ENCODE measurements around the gene TRIO. TPM values are rescaled to one million over a fixed set of nuclear protein-coding genes. Genes with fewer than 3 reads are reported as not detected.

The TRIO gene
- total and polyA plus RNA-seq, 2 experiments from 2014 or later = 18.5 to 78.2 TPM

DNA sequence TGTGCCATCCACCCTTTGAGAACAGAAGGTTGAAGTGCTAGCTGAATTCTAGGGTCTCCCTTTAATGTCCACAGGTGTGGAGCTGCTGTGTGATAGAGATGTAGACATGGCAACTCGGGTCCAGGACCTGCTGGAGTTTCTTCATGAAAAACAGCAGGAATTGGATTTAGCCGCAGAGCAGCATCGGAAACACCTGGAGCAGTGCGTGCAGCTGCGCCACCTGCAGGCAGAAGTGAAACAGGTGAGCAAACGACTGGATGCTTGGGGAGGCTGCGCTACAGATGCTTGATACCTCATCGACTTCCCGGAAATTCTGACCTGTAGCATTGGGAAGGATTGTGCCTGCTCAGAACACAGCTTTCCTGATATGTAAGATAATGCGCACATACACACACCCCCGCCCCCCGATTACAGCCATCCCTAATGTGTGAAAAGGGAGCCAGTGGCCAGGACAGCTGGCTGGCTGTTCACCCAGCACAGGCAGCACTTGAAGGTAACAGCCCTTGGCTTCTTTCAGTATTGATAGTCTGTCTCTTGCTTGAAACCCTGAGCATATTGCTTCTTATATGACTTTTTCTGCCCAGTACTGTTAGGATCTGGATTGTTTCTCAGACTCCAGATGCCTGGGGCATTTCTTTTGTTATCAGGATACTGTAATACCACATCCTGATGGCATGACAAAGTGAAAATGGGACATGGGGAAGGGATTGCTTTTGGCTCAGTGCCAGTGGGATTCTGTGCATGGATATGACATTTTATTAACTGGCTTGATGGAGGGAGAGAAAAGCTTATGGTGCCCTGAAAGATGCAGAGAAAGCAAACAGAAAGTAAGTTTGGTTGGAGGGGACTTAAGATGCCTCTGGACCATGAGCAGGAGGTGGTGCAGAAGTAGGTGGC lies 221.7 kb downstream of the TRIO start:
- Histone ChIP-seq H3K9me3 (ENCODE audit: low read depth) (no peaks in the 10 kb centered on the region), H3K27ac (no peak overlapping the region), H3K4me2 (no peak overlapping the region), H3K36me3 (replicated peaks; ENCODE audit: insufficient read depth, low read depth) (no peaks in the 10 kb centered on the region), H3K27me3 (no peaks in the 10 kb centered on the region), H3K9me2 (replicated peaks; ENCODE audit: insufficient read depth) (no peaks in the 10 kb centered on the region), H3K4me3 (no peak overlapping the region), H4K20me1 (ENCODE audit: insufficient read depth, poor library complexity, severe bottlenecking) (no peaks in the 10 kb centered on the region), H3K4me1 (ENCODE audit: insufficient read depth) (no peaks in the 10 kb centered on the region), H2AFZ (no peak overlapping the region), H3K79me2 (no peaks in the 10 kb centered on the region)
- WGBS (ENCODE audit: low lambda C conversion rate, missing lambda C conversion rate) = 68% methylated on average over 12 of the region's 12 CpGs
- DNase-seq (ENCODE audit: low spot score) = peak; percentile 62
- TF ChIP-seq EZH2 (IDR thresholded peaks at IDR 0.05; ENCODE audit: borderline replicate concordance) = no peak
- TF ChIP-seq, protein P1, sequence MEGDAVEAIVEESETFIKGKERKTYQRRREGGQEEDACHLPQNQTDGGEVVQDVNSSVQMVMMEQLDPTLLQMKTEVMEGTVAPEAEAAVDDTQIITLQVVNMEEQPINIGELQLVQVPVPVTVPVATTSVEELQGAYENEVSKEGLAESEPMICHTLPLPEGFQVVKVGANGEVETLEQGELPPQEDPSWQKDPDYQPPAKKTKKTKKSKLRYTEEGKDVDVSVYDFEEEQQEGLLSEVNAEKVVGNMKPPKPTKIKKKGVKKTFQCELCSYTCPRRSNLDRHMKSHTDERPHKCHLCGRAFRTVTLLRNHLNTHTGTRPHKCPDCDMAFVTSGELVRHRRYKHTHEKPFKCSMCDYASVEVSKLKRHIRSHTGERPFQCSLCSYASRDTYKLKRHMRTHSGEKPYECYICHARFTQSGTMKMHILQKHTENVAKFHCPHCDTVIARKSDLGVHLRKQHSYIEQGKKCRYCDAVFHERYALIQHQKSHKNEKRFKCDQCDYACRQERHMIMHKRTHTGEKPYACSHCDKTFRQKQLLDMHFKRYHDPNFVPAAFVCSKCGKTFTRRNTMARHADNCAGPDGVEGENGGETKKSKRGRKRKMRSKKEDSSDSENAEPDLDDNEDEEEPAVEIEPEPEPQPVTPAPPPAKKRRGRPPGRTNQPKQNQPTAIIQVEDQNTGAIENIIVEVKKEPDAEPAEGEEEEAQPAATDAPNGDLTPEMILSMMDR (IDR thresholded peaks at IDR 0.05; ENCODE audit: poor library complexity) = peak; percentile 64

DNA sequence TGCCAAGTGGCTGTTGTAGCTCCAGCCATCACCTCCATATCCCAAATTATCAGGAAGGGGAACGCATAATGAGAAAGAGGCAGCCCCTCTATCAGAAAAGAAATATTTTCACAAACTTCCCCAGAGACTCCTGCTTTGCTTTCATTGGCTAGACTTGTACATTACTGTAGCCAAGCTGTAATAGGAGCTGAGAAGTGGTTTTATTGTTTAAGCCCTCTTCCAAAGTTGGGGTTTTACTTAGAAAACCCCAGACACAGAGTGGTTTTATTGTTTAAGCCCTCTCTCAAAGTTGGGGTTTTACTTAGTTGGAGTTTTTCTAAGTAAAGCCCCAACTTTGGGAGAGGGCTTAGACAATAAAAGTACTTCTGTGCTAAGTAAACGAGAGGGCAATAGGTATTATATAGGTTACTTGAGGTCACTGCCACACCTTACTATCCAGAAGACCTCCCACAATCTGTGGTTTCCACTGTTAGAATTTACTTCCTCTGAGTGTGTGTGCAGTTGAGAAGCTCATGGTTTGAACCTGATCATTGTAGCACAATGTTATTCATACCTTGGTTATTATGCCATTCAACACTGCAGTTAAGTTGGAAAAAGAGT lies 222.8 kb downstream of the TRIO start:
- H3K36me3 ChIP-seq (replicated peaks; ENCODE audit: insufficient read depth, low read depth) = no peaks in the 10 kb centered on the region
- no peak for DNase-seq (ENCODE audit: low spot score)
- 77% methylated on average over 2 of the region's 2 CpGs for WGBS (ENCODE audit: low lambda C conversion rate, missing lambda C conversion rate)
- H3K79me2 ChIP-seq = no peaks in the 10 kb centered on the region
- H3K4me1 ChIP-seq (ENCODE audit: insufficient read depth) = no peaks in the 10 kb centered on the region
- no peaks in the 10 kb centered on the region for H4K20me1 ChIP-seq (ENCODE audit: insufficient read depth, poor library complexity, severe bottlenecking)
- no peaks in the 10 kb centered on the region for H3K9me3 ChIP-seq (ENCODE audit: low read depth)
- no peak overlapping the region for H3K4me2 ChIP-seq
- H3K27me3 ChIP-seq = no peaks in the 10 kb centered on the region
- no peak overlapping the region for H3K4me3 ChIP-seq
- H2AFZ ChIP-seq = no peak overlapping the region
- no peak overlapping the region for H3K27ac ChIP-seq
- H3K9me2 ChIP-seq (replicated peaks; ENCODE audit: insufficient read depth) = no peaks in the 10 kb centered on the region
- TF ChIP-seq, protein P1 (IDR thresholded peaks at IDR 0.05; ENCODE audit: poor library complexity) = no peak
- TF ChIP-seq EZH2phosphoT487 (IDR thresholded peaks at IDR 0.05; ENCODE audit: low read depth, severe bottlenecking, unreplicated experiment) = no peak
- TF ChIP-seq EZH2 (IDR thresholded peaks at IDR 0.05; ENCODE audit: borderline replicate concordance) = no peak

DNA sequence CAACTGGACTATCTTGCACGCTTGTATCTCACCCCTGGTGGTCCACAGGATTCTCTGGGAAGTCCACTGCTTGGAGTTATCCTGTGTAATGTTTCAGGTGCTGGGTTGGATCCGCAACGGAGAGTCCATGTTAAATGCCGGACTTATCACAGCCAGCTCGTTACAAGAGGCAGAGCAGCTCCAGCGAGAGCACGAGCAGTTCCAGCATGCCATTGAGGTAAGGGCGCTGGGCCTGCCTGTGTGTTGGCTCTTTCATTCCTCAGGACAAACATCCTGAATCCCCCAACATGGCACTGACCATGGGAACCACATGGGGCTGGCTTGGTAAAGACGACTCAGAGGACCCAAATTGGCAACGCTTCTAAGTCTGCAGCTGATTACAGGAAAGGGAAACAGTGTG lies 223.6 kb downstream of the TRIO start:
- no peaks in the 10 kb centered on the region for H3K4me1 ChIP-seq (ENCODE audit: insufficient read depth)
- no peaks in the 10 kb centered on the region for H3K9me3 ChIP-seq (ENCODE audit: low read depth)
- H4K20me1 ChIP-seq (ENCODE audit: insufficient read depth, poor library complexity, severe bottlenecking) = no peaks in the 10 kb centered on the region
- no peak overlapping the region for H3K27ac ChIP-seq
- WGBS (ENCODE audit: low lambda C conversion rate, missing lambda C conversion rate) = 98% methylated on average over 10 of the region's 10 CpGs
- no peak overlapping the region for H3K4me2 ChIP-seq
- no peaks in the 10 kb centered on the region for H3K27me3 ChIP-seq
- peaks cover 1% of the 10 kb centered on the region for H3K36me3 ChIP-seq (replicated peaks; ENCODE audit: insufficient read depth, low read depth)
- TF ChIP-seq EZH2phosphoT487 (IDR thresholded peaks at IDR 0.05; ENCODE audit: low read depth, severe bottlenecking, unreplicated experiment) (no peak), EZH2 (IDR thresholded peaks at IDR 0.05; ENCODE audit: borderline replicate concordance) (no peak)
- TF ChIP-seq, protein P1 (IDR thresholded peaks at IDR 0.05; ENCODE audit: poor library complexity) = no peak
- no peak overlapping the region for H3K4me3 ChIP-seq
- H2AFZ ChIP-seq = no peak overlapping the region
- no peak for DNase-seq (ENCODE audit: low spot score)
- H3K9me2 ChIP-seq (replicated peaks; ENCODE audit: insufficient read depth) = no peaks in the 10 kb centered on the region
- no peaks in the 10 kb centered on the region for H3K79me2 ChIP-seq
